Left kidney (tissue), 8 donors: ENCODE measurements around the gene TMEM14C. TPM values are rescaled to one million over a fixed set of nuclear protein-coding genes. Genes with fewer than 3 reads are reported as not detected.
A peak's percentile ranks its signal among the peaks of the same experiment; 100 is the strongest.

Experiments used
- DNase-seq: peaks from one replicate; pipeline ENCODE4 v3.0.0-alpha.2; 2013
- long read RNA-seq, 8 donors: transcript quantifications; one replicate each; lab custom pipeline, GENCODE V29; 2026
- polyA plus RNA-seq: library from polyadenylated mRNA; unstranded; fragments of 120-200 nt; gene quantifications from one replicate; pipeline ENCODE4 v1.2.1, GENCODE V29; 2013; ENCODE audit not compliant: insufficient read length

Gene TMEM14C
- polyA plus RNA-seq, result 162 TPM
- long read RNA-seq, donor 1, transcript TMEM14C-201 (6 exons, 1,113 nt), result major isoform, 123 of 139 reads
- long read RNA-seq, donor 1, transcript TMEM14C-205 (6 exons, 1,177 nt), result minor isoform, 5 of 139 reads
- long read RNA-seq, donor 1, partial matches to known transcripts, result 10 of 139 reads
- long read RNA-seq, donor 1, other reads (novel, unspliced or antisense), result 0 of 139 reads
- long read RNA-seq, donor 2, transcript TMEM14C-201 (6 exons, 1,113 nt), result major isoform, 96 of 106 reads
- long read RNA-seq, donor 2, partial matches to known transcripts, result 5 of 106 reads
- long read RNA-seq, donor 2, other reads (novel, unspliced or antisense), result 0 of 106 reads
- long read RNA-seq, donor 3, transcript TMEM14C-201 (6 exons, 1,113 nt), result major isoform, 74 of 111 reads
- long read RNA-seq, donor 3, transcript TMEM14C-205 (6 exons, 1,177 nt), result minor isoform, 5 of 111 reads
- long read RNA-seq, donor 3, partial matches to known transcripts, result 29 of 111 reads
- long read RNA-seq, donor 3, other reads (novel, unspliced or antisense), result 0 of 111 reads
- long read RNA-seq, donor 4, transcript TMEM14C-201 (6 exons, 1,113 nt), result major isoform, 15 of 15 reads
- long read RNA-seq, donor 4, partial matches to known transcripts, result 0 of 15 reads
- long read RNA-seq, donor 4, other reads (novel, unspliced or antisense), result 0 of 15 reads
- long read RNA-seq, donor 5, transcript TMEM14C-205 (6 exons, 1,177 nt), result minor isoform, 10 of 272 reads
- long read RNA-seq, donor 5, transcript TMEM14C-201 (6 exons, 1,113 nt), result major isoform, 180 of 272 reads
- long read RNA-seq, donor 5, partial matches to known transcripts, result 68 of 272 reads
- long read RNA-seq, donor 5, other reads (novel, unspliced or antisense), result 12 of 272 reads
- long read RNA-seq, donor 6, transcript TMEM14C-201 (6 exons, 1,113 nt), result major isoform, 103 of 124 reads
- long read RNA-seq, donor 6, transcript TMEM14C-205 (6 exons, 1,177 nt), result minor isoform, 7 of 124 reads
- long read RNA-seq, donor 6, partial matches to known transcripts, result 6 of 124 reads
- long read RNA-seq, donor 6, other reads (novel, unspliced or antisense), result 5 of 124 reads
- long read RNA-seq, donor 7, transcript TMEM14C-201 (6 exons, 1,113 nt), result major isoform, 162 of 189 reads
- long read RNA-seq, donor 7, transcript TMEM14C-205 (6 exons, 1,177 nt), result minor isoform, 5 of 189 reads
- long read RNA-seq, donor 7, partial matches to known transcripts, result 14 of 189 reads
- long read RNA-seq, donor 7, other reads (novel, unspliced or antisense), result 6 of 189 reads
- long read RNA-seq, donor 8, transcript TMEM14C-201 (6 exons, 1,113 nt), result major isoform, 54 of 62 reads
- long read RNA-seq, donor 8, partial matches to known transcripts, result 7 of 62 reads
- long read RNA-seq, donor 8, other reads (novel, unspliced or antisense), result 0 of 62 reads

GRCh38 chr6:10722820-10723566, at the start of gene TMEM14C:
TMEM14C (plus strand) TSS chr6:10723070; CDS start chr6:10724614, 1,544 bp downstream.
- peak; percentile 99 for DNase-seq

DNA sequence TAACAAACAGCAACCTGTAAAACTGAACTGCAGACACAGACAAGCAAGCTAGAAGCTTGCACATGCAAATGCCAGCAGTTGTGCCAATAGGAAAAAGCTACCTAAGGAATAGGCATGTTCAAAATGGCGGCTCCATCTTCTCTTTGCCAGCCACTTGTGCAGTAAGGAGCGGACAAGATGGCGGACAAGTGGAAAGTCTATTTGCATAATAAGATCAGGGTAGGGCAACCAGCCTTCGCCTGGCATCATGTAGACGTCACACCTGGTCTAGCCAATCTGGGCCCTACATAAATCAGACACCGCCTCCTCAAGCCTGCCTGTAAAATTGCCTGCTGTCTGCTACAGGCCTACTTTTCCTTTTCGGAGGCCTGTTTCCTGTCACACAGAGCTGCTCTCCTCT, 46.5 kb upstream of the TMEM14C start:
- no peak for DNase-seq

GRCh38 chr6:10678456-10678855, 44.4 kb upstream of the TMEM14C start:
- DNase-seq, result no peak

- no peak for DNase-seq
Measured at GRCh38 chr6:10681795-10682194, 41.1 kb upstream of the TMEM14C start.

GRCh38 chr6:10682355-10682988, 40.4 kb upstream of the TMEM14C start:
- no peak for DNase-seq

DNA sequence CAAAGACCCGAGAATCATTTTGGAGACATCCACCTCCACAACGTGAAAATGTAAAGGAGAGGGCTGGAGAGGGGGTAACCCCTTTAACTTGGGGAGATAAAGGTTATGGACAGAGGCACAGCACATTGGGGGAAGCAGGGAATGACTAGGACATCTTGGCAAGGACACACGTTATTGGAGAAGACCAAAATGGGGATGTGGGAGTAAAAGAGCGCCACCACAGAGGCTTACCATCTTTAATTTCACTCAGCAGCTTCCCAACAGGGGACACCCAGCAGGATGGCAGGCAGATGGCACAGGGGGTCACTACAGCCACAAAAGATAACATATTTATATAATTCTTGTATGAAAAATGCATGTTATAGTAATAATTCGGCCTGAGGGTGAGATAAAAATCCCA, 38.3 kb upstream of the TMEM14C start:
- no peak for DNase-seq

GRCh38 chr6:10685092-10685915, 37.6 kb upstream of the TMEM14C start:
- no peak for DNase-seq

- no peak for DNase-seq
Measured at GRCh38 chr6:10686901-10687300, 36.0 kb upstream of the TMEM14C start.

DNA sequence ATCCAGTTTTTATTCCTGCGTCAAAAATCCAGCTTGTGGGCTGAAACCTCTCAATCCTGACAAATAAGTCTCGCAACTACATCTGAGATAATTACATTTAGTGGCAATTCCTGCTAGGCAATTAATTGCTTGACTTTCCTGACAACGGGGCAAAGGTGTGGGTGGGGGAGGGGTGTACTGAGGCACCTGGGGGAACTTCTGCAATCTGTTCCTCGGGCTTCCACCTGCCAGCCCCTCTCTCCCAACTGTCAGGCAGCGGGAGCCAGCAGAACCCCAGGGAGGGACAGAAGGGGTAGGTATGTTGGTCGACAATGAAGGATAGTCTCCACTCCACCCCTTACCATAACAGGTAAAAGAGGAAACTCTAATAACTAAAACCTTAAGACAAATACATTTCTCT, 35.3 kb upstream of the TMEM14C start:
- no peak for DNase-seq

DNA sequence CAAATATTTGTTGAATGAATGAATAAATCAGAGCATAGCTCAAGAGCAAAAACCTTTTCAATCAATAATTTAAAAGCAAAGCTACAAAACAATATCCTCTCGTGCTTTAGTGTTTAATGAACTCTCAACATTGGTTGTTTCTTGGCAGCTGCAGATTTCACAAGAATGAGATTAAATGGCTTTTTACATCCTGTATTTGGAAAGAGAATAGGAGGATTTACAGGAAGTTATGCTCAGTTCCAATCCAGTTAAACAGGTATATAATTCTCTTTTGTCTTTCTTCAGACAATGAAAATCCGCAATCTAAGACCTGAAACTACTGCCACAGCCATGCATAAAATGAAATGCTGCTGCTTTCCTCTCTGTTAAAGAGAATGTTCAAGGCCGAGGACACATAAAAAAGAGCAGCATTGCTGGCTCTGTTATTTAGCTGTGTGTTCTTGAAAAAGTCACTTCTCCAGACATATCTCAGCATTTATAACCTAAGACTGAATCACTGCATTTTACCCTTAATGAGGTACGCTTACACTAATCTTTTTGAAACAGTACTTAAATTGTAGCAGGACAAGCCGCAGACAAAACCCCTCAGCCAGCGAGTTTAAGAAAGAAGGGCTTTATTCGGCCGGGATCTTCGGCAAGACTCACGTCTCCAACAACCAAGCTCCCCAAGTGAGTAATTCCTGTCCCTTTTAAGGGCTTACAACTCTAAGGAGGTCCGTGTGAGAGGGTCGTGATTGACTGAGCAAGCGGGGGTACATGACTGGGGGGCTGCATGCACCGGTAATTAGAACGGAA, 32.0 kb upstream of the TMEM14C start:
- no peak for DNase-seq

DNA sequence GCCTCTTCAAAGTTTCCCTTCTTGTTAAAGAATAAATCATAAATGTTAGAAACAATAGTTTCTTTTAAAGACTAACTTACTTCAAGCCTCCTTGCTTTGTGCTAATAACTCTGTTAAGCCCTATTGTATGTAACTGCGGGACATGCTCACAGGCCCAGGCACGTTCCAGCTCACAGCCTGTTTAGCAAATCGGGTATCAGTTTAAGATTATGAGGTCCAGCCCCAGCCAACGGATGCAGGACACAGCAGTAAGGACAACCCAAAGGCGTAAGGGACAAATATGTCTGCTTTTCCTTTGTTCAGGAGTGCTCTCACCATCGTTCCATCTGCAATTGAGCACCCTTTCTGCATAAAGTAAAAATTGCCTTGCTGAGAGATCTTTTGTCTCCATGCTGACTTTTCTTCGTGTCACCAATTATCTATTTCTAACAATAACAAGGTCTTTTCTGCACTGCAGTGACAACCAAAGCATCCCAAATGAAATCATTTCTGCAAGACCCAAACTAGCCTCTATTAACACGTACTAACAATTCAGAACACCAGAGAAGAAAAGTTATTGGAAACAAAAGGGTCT, 29.8 kb upstream of the TMEM14C start:
- DNase-seq, result no peak

- peak; percentile 94 for DNase-seq
Measured at GRCh38 chr6:10694302-10695085, 28.4 kb upstream of the TMEM14C start, which contains the start of the genes C6orf52 and PAK1IP1. C6orf52 (minus strand) TSS chr6:10694616; CDS start chr6:10687550, 7,066 bp downstream. PAK1IP1 (plus strand) TSS chr6:10694972; CDS start chr6:10694986, 14 bp downstream.

DNA sequence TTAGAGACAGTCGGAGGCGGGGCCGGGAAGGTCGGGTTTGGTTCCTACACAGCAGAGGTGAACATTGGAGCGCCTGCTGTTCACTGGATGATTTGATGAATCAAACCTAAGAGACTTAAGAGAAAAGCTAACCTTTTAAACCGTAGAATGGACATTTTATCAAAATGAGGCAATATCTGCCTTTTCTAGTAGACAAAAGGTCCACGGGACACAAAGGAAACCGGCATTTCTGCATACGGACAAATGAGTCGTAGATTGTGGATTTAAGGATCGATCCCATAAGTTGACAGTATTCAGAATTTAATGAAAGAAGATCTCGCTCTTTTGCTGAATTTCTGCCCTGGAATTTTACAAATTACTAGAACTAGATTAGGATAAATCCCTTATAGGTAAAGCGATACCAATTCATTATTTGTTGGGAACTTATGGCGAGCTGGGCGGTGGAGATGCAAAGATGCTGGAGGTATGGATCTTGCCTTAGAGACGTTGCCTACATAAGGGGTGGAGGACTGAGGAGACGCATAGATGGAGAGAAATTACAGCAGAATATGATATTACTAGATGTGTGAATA, 27.7 kb upstream of the TMEM14C start:
- DNase-seq, result no peak

DNA sequence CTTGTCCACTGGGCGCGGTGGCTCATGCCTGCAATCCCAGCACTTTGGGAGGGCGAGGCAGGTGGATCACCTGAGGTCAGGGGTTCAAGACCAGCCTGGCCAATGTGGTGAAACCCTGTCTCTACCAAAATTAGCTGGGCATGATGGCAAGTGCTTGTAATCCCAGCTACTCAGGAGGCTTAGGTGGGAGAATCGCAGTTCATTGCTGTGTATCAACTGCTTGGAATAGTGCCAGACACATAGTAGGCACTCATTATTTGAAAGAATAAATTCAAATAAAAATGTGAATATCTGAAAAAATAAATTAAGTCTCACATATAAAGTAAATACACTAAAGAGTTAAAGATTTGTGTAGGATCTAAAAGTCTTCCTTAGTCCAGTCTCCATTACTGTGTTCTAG, 26.2 kb upstream of the TMEM14C start:
- no peak for DNase-seq

DNA sequence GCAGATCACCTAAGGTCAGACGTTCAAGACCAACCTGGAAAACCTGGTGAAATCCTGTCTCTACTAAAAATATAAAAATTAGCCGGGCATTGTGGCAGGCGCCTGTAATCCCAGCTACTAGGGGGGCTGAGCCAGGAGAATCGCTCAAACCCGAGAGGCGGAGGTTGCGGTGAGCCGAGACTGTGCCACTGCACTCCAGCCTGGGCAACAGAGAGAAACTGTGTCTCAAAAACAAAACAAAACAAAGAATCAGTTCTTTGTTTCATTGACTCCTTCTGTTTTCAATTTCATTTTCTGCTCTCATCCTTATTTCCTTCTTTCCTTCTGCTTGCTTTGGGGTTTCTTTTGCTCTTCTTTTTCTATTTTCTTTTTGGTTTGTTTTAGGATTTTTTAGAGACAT, 8.9 kb upstream of the TMEM14C start:
- DNase-seq, result no peak

DNA sequence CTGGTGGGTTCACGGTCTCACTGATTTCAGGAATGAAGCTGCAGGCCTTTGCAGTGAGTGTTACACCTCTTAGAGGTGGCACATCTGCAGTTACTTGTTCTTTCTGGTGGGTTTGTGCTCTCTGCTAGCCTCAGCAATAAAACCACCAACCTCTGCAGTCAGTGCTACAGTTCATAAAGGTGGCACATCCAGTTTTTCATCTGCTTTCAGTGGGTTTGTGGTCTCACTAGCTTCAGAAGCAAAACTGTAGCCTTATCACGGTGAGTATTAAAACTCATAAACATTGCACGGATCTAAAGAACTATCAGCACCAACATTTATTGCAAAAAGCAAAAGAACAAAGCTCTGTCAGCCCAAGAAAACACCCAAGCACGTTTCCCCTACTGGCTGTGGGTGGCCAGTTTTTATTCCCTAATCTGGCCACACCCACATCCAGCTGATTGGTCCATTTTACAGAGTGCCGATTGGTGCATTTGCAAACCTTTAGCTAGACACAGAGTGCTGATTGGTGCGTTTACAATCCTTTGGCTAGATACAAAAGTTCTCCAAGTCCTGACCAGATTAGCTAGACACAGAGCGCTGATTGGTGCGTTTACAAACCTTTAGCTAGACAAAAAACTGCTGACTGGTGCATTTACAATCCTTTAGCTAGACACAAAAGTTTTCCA, 3.4 kb upstream of the TMEM14C start:
- no peak for DNase-seq

DNA sequence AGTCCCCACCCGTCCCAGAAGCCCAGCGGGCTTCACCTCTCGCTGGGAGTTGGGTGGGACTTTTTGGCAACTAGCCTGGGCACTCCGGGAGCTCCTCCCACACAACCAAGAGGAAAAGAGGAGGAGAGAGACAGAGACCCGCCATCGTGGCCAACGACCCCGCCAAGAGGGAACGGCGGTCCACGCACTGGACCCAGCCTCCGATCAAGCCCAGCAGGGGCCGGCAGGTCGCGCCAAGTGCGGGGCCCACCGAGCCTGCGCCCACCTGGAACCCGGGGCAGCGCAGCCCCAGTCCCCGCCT, 3.0 kb upstream of the TMEM14C start:
- DNase-seq, result no peak
